Skin of body (tissue), 2 donors: Measurements from ENCODE around the gene GFI1B. TPM values are rescaled to one million over a fixed set of nuclear protein-coding genes. Genes with fewer than 3 reads are reported as not detected.
"Not testable (repeated sequence)": the region's sequence is repeated elsewhere in the genome, so short reads cannot be mapped to it uniquely, and the experiment has no call there.

ENCODE experiments used
- DNase-seq: peaks from one replicate; lab custom pipeline; 2025; lab: John Stamatoyannopoulos, UW
- total RNA-seq: library from RNA; depleted of rRNA; stranded (reverse); fragments of >200 nt; gene quantifications from one replicate; pipeline ENCODE4 v1.2.3, GENCODE V29; 2014

The GFI1B gene
- total RNA-seq, 1 donor from 2014 or later = 0.59 TPM

- DNase-seq = no peak
Measured at GRCh38 chr9:132990781-132991180, 12.3 kb downstream of the GFI1B start.

- DNase-seq = no peak
Measured at GRCh38 chr9:132991351-132992300, 13.1 kb downstream of the GFI1B start.

GRCh38 chr9:132993511-132993939, 15.0 kb downstream of the GFI1B start:
- no peak for DNase-seq

- DNase-seq = peak; percentile 21
Measured at GRCh38 chr9:132994410-132995120, 16.1 kb downstream of the GFI1B start.

- DNase-seq = no peak
Measured at GRCh38 chr9:132995121-132995420, 16.6 kb downstream of the GFI1B start.

GRCh38 chr9:132995879-132996278, 17.4 kb downstream of the GFI1B start:
- no peak for DNase-seq

GRCh38 chr9:132996526-132996925, 18.0 kb downstream of the GFI1B start:
- DNase-seq = no peak

GRCh38 chr9:132997591-132997990, 19.1 kb downstream of the GFI1B start:
- DNase-seq = no peak

GRCh38 chr9:132998221-132998620, 19.7 kb downstream of the GFI1B start:
- DNase-seq = not testable (repeated sequence)

- no peak for DNase-seq
Measured at GRCh38 chr9:132998831-132999635, 20.5 kb downstream of the GFI1B start.

GRCh38 chr9:133002147-133003070, 23.9 kb downstream of the GFI1B start:
- DNase-seq = no peak

GRCh38 chr9:133003071-133003461, 24.6 kb downstream of the GFI1B start:
- DNase-seq = no peak

GRCh38 chr9:133003671-133004090, 25.2 kb downstream of the GFI1B start:
- DNase-seq = no peak

GRCh38 chr9:133004091-133004998, 25.9 kb downstream of the GFI1B start:
- DNase-seq = no peak

GRCh38 chr9:133004999-133005760, 26.7 kb downstream of the GFI1B start:
- DNase-seq = no peak

- no peak for DNase-seq
Measured at GRCh38 chr9:133005957-133006356, 27.5 kb downstream of the GFI1B start.

- DNase-seq = no peak
Measured at GRCh38 chr9:133006731-133007352, 28.3 kb downstream of the GFI1B start.

GRCh38 chr9:133008406-133008805, 29.9 kb downstream of the GFI1B start:
- no peak for DNase-seq
